SK-N-SH treated with all-trans-retinoic acid at 6 μM for 48 hours (cell line): ENCODE measurements around the gene FAF1.
"Not testable (repeated sequence)": the region's sequence is repeated elsewhere in the genome, so short reads cannot be mapped to it uniquely, and the experiment has no call there.

ENCODE experiments used
- ATAC-seq: fragments of 200-7000 bp; cut with Tn5 transposase; 3 replicates; pipeline ENCODE4 v1.9.1; 2020; ENCODE audit warnings: mild to moderate bottlenecking, moderate library complexity
- ARNTL ChIP-seq: fragments of 450-650 bp; formaldehyde crosslinking; IDR thresholded peaks from 2 replicates; pipeline ENCODE4 v1.5.0; 2020; ENCODE audit warnings: low read depth, mild to moderate bottlenecking, moderate library complexity, borderline replicate concordance
- BACH2 ChIP-seq: fragments of 250-450 bp; sonication (Bioruptor Pico); IDR thresholded peaks from 2 replicates; pipeline ENCODE4 v1.9.0; 2021; ENCODE audit warnings: mild to moderate bottlenecking, borderline replicate concordance
- CREB5 ChIP-seq: fragments of 250-450 bp; sonication (Bioruptor Pico); IDR thresholded peaks from 2 replicates; pipeline ENCODE4 v1.5.1; 2020; ENCODE audit warnings: low read depth, mild to moderate bottlenecking, moderate library complexity
- CSDC2 ChIP-seq: fragments of 250-450 bp; sonication (Bioruptor Pico); IDR thresholded peaks from 2 replicates; pipeline ENCODE4 v1.5.0; 2020; ENCODE audit warnings: mild to moderate bottlenecking, moderate library complexity
- CSRNP3 ChIP-seq: fragments of 250-450 bp; sonication (Bioruptor Pico); IDR thresholded peaks from 2 replicates; pipeline ENCODE4 v1.5.1; 2021; ENCODE audit warnings: mild to moderate bottlenecking, moderate library complexity
- ESRRG ChIP-seq: fragments of 250-450 bp; sonication (Bioruptor Pico); IDR thresholded peaks from 2 replicates; pipeline ENCODE4 v1.6.1; 2021; ENCODE audit warnings: mild to moderate bottlenecking
- GLIS3 ChIP-seq: fragments of 250-450 bp; sonication (Bioruptor Pico); IDR thresholded peaks from 2 replicates; pipeline ENCODE4 v1.5.0; 2020; ENCODE audit warnings: mild to moderate bottlenecking, moderate library complexity
- ISL1 ChIP-seq: fragments of 250-450 bp; sonication (Bioruptor Pico); IDR thresholded peaks from 2 replicates; pipeline ENCODE4 v2.1.2; 2022; ENCODE audit warnings: mild to moderate bottlenecking, moderate library complexity
- OSR1 ChIP-seq: fragments of 250-450 bp; sonication (Bioruptor Pico); IDR thresholded peaks from 2 replicates; pipeline ENCODE4 v1.8.0; 2022; ENCODE audit warnings: moderate library complexity, mild to moderate bottlenecking, inconsistent platforms
- SNAI2 ChIP-seq: fragments of 250-450 bp; sonication (Bioruptor Pico); IDR thresholded peaks from 2 replicates; pipeline ENCODE4 v1.5.0; 2020; ENCODE audit warnings: mild to moderate bottlenecking, moderate library complexity
- TCF4 ChIP-seq: fragments of 250-450 bp; sonication (Bioruptor Pico); IDR thresholded peaks from 2 replicates; pipeline ENCODE4 v1.8.0; 2021; ENCODE audit warnings: mild to moderate bottlenecking, moderate library complexity, borderline replicate concordance
- TOX ChIP-seq: fragments of 250-450 bp; sonication (Bioruptor Pico); IDR thresholded peaks from 2 replicates; pipeline ENCODE4 v1.8.0; 2021; ENCODE audit warnings: mild to moderate bottlenecking, moderate library complexity, borderline replicate concordance
- TSHZ2 ChIP-seq: fragments of 250-450 bp; sonication (Bioruptor Pico); IDR thresholded peaks from 2 replicates; pipeline ENCODE4 v1.5.0; 2020; ENCODE audit warnings: mild to moderate bottlenecking, moderate library complexity
- ZC3H10 ChIP-seq: fragments of 250-450 bp; sonication (Bioruptor Pico); IDR thresholded peaks from 2 replicates; pipeline ENCODE4 v1.5.1; 2021; ENCODE audit warnings: mild to moderate bottlenecking, moderate library complexity
- ZFP3 ChIP-seq: fragments of 250-450 bp; sonication (Bioruptor Pico); IDR thresholded peaks from 2 replicates; pipeline ENCODE4 v1.5.0; 2020; ENCODE audit warnings: mild to moderate bottlenecking, moderate library complexity
- ZFP30 ChIP-seq: fragments of 450-650 bp; formaldehyde crosslinking; IDR thresholded peaks from 2 replicates; pipeline ENCODE4 v1.5.0; 2022; ENCODE audit warnings: mild to moderate bottlenecking, moderate library complexity
- ZNF565 ChIP-seq: fragments of 450-650 bp; formaldehyde crosslinking; conservative IDR thresholded peaks from 2 replicates; pipeline ENCODE4 v1.5.0; 2020; ENCODE audit warnings: low read depth, mild to moderate bottlenecking, moderate library complexity
- ZNF70 ChIP-seq: fragments of 450-650 bp; formaldehyde crosslinking; IDR thresholded peaks from 2 replicates; pipeline ENCODE4 v1.5.0; 2020; ENCODE audit warnings: mild to moderate bottlenecking, moderate library complexity
- ZNF8 ChIP-seq: fragments of 450-650 bp; formaldehyde crosslinking; IDR thresholded peaks from 2 replicates; pipeline ENCODE4 v1.5.0; 2020; ENCODE audit warnings: mild to moderate bottlenecking, moderate library complexity

FAF1 gene

GRCh38 chr1:50750021-50750619, 209.9 kb downstream of the FAF1 start:
- no peak for TF ChIP-seq CREB5 (CRISPR knock-in tag)
- no peak for TF ChIP-seq TSHZ2
- TF ChIP-seq TCF4 (CRISPR knock-in tag) = no peak
- peak; percentile 65 for TF ChIP-seq ISL1 (CRISPR knock-in tag)
- peak; percentile 89 for ATAC-seq

- TF ChIP-seq GLIS3 (CRISPR knock-in tag) (no peak), TOX (CRISPR knock-in tag) (no peak)
- no peak for ATAC-seq
These were observed 212.7 kb downstream of the FAF1 start for GRCh38 chr1:50747394-50747793.

GRCh38 chr1:50742523-50742922, 217.5 kb downstream of the FAF1 start:
- no peak for TF ChIP-seq ZC3H10 (CRISPR knock-in tag)
- TF ChIP-seq ARNTL (CRISPR knock-in tag) = no peak
- TF ChIP-seq OSR1 (CRISPR knock-in tag) = no peak
- TF ChIP-seq ZFP3 = no peak
- no peak for TF ChIP-seq CSDC2
- no peak for TF ChIP-seq ISL1 (CRISPR knock-in tag)
- no peak for TF ChIP-seq GLIS3 (CRISPR knock-in tag)
- no peak for TF ChIP-seq TOX (CRISPR knock-in tag)
- TF ChIP-seq ZFP30 (CRISPR knock-in tag) = no peak
- no peak for TF ChIP-seq ZNF8 (CRISPR knock-in tag)
- ATAC-seq = no peak

- no peak for ATAC-seq
- TF ChIP-seq ZC3H10 (CRISPR knock-in tag) (no peak), OSR1 (CRISPR knock-in tag) (no peak), CSRNP3 (no peak), TCF4 (CRISPR knock-in tag) (no peak), ZFP3 (no peak), ISL1 (CRISPR knock-in tag) (no peak)
- TF ChIP-seq, all 23 proteins: peak for 0
These were observed 220.9 kb downstream of the FAF1 start for GRCh38 chr1:50739125-50739524.

- TF ChIP-seq ZNF8 (CRISPR knock-in tag) (no peak), ARNTL (CRISPR knock-in tag) (no peak)
- ATAC-seq = no peak
These were observed 224.6 kb downstream of the FAF1 start for GRCh38 chr1:50735443-50735842.

GRCh38 chr1:50727578-50727977, 232.5 kb downstream of the FAF1 start:
- ATAC-seq = not testable (repeated sequence)

GRCh38 chr1:50724626-50725286, 235.3 kb downstream of the FAF1 start:
- TF ChIP-seq TSHZ2 (no peak), ZC3H10 (CRISPR knock-in tag) (no peak), ISL1 (CRISPR knock-in tag) (no peak), ZNF565 (CRISPR knock-in tag) (no peak), ZNF8 (CRISPR knock-in tag) (no peak), SNAI2 (CRISPR knock-in tag) (no peak), ESRRG (CRISPR knock-in tag) (no peak), TCF4 (CRISPR knock-in tag) (no peak), CREB5 (CRISPR knock-in tag) (no peak), ARNTL (CRISPR knock-in tag) (no peak), BACH2 (CRISPR knock-in tag) (no peak), ZNF70 (CRISPR knock-in tag) (no peak)
- no peak for ATAC-seq
